Measurements from ENCODE around the gene MMP15.

Gene MMP15

GRCh38 chr16:58046054-58046881 is 20.7 kb downstream of the MMP15 start:
- H3K27ac ChIP-seq, result no peak overlapping the region
- no peak for TF ChIP-seq CTCF (IDR thresholded peaks at IDR 0.05; ENCODE audit: low read depth, low read length, missing control alignments)
- in situ Hi-C loops (cut with HindIII; ENCODE audit: low pct_ligation_motif_present, low sequenced_read_pairs), result no loop called here
- H3K4me3 ChIP-seq (ENCODE audit: low read depth, low read length), result no peak overlapping the region
- H3K27me3 ChIP-seq (replicated peaks), result no peaks in the 10 kb centered on the region
- no peak for DNase-seq
- H3K36me3 ChIP-seq (replicated peaks), result no peaks in the 10 kb centered on the region

- Histone ChIP-seq H3K27ac (no peak overlapping the region), H3K36me3 (replicated peaks) (no peaks in the 10 kb centered on the region), H3K4me3 (ENCODE audit: low read depth, low read length) (no peak overlapping the region), H3K27me3 (replicated peaks) (no peaks in the 10 kb centered on the region)
- in situ Hi-C loops (cut with HindIII; ENCODE audit: low pct_ligation_motif_present, low sequenced_read_pairs), result no loop called here
- DNase-seq, result no peak
- TF ChIP-seq CTCF (IDR thresholded peaks at IDR 0.05; ENCODE audit: low read depth, low read length, missing control alignments), result no peak
Observed at GRCh38 chr16:58046936-58047335, 21.4 kb downstream of the MMP15 start.

- Histone ChIP-seq H3K36me3 (replicated peaks) (no peaks in the 10 kb centered on the region), H3K27ac (no peak overlapping the region), H3K27me3 (replicated peaks) (no peaks in the 10 kb centered on the region), H3K4me3 (ENCODE audit: low read depth, low read length) (no peak overlapping the region)
- no peak for TF ChIP-seq CTCF (IDR thresholded peaks at IDR 0.05; ENCODE audit: low read depth, low read length, missing control alignments)
- DNase-seq, result no peak
- in situ Hi-C loops (cut with HindIII; ENCODE audit: low pct_ligation_motif_present, low sequenced_read_pairs), result no loop called here
Observed at GRCh38 chr16:58047557-58048348, 22.2 kb downstream of the MMP15 start.

- Histone ChIP-seq H3K36me3 (replicated peaks) (no peaks in the 10 kb centered on the region), H3K27me3 (replicated peaks) (no peaks in the 10 kb centered on the region), H3K4me3 (ENCODE audit: low read depth, low read length) (no peak overlapping the region), H3K27ac (no peak overlapping the region)
- no peak for TF ChIP-seq CTCF (IDR thresholded peaks at IDR 0.05; ENCODE audit: low read depth, low read length, missing control alignments)
- in situ Hi-C loops (cut with HindIII; ENCODE audit: low pct_ligation_motif_present, low sequenced_read_pairs), result no loop called here
- DNase-seq, result no peak
Observed at GRCh38 chr16:58048494-58049231, 23.1 kb downstream of the MMP15 start.

- no peak for TF ChIP-seq CTCF (IDR thresholded peaks at IDR 0.05; ENCODE audit: low read depth, low read length, missing control alignments)
- Histone ChIP-seq H3K27ac (no peak overlapping the region), H3K4me3 (ENCODE audit: low read depth, low read length) (no peak overlapping the region), H3K27me3 (replicated peaks) (no peaks in the 10 kb centered on the region), H3K36me3 (replicated peaks) (no peaks in the 10 kb centered on the region)
- in situ Hi-C loops (cut with HindIII; ENCODE audit: low pct_ligation_motif_present, low sequenced_read_pairs), result no loop called here
- DNase-seq, result no peak
Observed at GRCh38 chr16:58049232-58050185, 24.0 kb downstream of the MMP15 start.

Data from brain microvascular endothelial cell (primary cell).